Left lobe of liver (tissue), 2 donors: Measurements from ENCODE around the gene FSTL4. TPM values are rescaled to one million over a fixed set of nuclear protein-coding genes. Genes with fewer than 3 reads are reported as not detected.
A peak's percentile ranks its signal among the peaks of the same experiment; 100 is the strongest.

Source experiments
- ATAC-seq: fragments of 200-7000 bp; cut with Tn5 transposase; one replicate; pipeline ENCODE4 v1.9.1; 2020; ENCODE audit warnings: mild to moderate bottlenecking, moderate library complexity
- DNase-seq: peaks from one replicate; pipeline ENCODE4 v3.0.0-alpha.2; 2020; ENCODE audit warnings: low spot score
- total RNA-seq: library from RNA; stranded (reverse); gene quantifications from one replicate; pipeline ENCODE4 v1.2.1, GENCODE V29; 2021
- donor health status: DM: no; HTN: no; CAD: no; lungs with moderate emphysema.
- donor health status: DM: no; HTN: yes; CAD: no.

Gene FSTL4
- total RNA-seq, 1 donor from 2014 or later: not detected

DNA sequence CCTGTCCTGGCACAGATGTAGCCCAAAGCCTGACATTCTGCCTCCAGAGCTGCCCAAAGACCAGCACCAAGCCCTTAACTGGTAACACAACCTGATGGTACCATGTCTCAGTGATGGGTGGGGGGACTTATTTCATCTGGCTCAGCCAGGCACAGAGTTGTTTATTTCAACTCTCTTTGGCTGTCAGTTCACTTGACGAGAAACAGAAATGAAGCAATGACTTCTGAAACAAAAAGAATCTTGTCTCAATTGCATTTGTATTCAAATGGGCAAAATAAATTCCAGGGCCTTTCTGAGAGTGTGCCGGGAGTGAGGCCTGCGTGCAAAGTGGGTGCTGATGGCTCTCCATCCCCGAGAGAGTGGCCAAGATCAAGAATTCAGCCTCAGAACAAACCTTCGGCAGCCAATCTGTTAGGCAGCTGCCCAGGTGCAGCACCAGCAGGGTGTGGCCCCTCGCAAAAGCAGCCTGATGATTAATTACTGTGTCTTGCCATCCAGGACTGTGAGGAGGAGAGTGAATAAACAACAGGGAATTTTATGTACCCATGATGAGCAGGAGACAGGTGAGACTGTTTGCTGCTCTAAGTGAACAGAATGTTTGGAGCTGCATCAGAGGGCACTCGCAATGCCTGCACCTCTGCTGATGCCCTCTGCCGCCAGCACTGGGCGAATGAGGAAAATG, 322.5 kb downstream of the FSTL4 start:
- DNase-seq: no peak
- ATAC-seq: no peak

DNA sequence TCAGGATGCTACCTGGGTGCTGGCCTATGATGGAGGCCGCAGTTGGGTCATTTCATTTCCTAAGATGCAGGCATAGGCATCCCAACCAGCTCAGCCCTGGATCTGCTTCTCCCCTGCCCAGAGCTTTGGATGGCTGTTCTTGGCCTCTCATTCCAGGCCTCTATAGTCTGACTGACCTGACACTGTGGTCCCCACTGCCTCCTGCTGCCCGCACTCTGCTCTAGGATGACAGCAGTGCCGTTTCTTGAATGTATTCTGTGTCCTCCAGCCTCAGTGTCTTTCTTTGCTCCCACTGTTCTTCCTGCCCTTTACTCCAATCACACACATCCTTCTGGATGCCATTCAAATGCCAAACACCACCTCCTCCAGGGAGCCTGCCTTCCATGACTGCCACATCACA, 324.8 kb downstream of the FSTL4 start:
- ATAC-seq: peak; percentile 56
- DNase-seq: peak; percentile 52

GRCh38 chr5:133286483-133286882, 325.9 kb downstream of the FSTL4 start:
- ATAC-seq: no peak
- no peak for DNase-seq

GRCh38 chr5:133285583-133286021, 326.7 kb downstream of the FSTL4 start:
- ATAC-seq (peak; percentile 95), DNase-seq (peak; percentile 94)

DNA sequence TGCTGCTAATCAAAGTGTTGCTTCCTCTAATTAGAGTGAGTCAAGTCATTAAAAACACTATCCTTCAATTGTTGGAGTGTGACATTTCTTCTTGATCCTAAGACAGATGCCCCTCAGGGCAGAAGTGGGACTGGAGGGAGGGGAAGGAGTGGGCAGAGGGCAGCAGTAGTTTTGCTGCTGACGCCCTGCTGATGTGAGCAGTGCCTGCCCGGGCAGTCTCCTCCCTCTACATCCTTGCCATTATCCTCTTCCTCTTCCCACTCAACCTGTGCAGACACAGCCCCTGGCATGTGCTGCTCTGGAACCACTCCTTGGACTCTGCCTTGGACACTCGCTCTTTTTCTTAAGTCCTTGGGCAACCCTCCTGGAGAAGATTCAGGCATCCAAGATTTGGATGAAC, 328.0 kb downstream of the FSTL4 start:
- ATAC-seq: no peak
- no peak for DNase-seq

DNA sequence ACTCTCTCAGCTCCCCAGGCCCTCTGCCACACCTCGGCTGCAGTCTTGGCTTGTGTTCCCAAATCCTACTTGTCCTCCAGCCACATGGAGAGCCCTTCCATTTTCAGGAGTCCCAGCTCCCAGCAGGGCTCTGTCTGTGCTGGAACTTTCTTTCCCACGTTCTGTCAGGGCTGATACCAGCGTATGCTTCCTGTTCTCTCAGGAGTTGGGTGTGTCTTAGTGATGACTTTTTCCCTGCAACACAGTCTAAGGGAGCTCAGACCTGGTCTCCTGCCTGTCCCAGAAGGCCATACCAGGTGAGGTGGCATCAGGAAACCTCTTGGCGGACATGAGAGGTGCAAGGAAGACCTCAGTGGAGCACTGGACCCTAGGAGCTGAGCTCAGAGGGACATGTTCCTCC, 334.0 kb downstream of the FSTL4 start:
- no peak for ATAC-seq
- DNase-seq: no peak

DNA sequence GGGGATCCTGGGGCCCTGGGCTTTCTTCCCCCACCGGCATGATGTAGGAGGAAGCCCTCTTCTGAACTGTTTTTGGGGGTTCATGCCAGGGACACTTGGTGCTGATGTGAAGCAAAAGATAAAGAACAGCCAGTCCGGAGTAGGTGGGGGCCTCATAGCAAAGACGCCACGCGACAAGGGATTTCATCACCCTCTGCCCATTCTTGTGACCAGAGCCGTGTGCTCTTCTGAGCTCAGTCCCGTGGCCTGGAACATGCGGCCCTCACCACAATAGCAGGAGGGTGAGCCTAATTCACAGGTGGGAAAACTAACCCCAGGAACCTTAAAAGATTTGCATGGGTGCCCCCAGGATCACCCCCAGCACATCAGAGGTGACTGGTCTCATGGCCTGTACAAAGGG, 334.6 kb downstream of the FSTL4 start:
- DNase-seq: no peak
- ATAC-seq: no peak

- ATAC-seq: no peak
- DNase-seq: no peak
Measured at GRCh38 chr5:133276171-133276570, 336.2 kb downstream of the FSTL4 start.

- ATAC-seq (no peak), DNase-seq (no peak)
Measured at GRCh38 chr5:133275631-133276030, 336.7 kb downstream of the FSTL4 start.

- DNase-seq: no peak
Measured at GRCh38 chr5:133274597-133274935, 337.8 kb downstream of the FSTL4 start.

DNA sequence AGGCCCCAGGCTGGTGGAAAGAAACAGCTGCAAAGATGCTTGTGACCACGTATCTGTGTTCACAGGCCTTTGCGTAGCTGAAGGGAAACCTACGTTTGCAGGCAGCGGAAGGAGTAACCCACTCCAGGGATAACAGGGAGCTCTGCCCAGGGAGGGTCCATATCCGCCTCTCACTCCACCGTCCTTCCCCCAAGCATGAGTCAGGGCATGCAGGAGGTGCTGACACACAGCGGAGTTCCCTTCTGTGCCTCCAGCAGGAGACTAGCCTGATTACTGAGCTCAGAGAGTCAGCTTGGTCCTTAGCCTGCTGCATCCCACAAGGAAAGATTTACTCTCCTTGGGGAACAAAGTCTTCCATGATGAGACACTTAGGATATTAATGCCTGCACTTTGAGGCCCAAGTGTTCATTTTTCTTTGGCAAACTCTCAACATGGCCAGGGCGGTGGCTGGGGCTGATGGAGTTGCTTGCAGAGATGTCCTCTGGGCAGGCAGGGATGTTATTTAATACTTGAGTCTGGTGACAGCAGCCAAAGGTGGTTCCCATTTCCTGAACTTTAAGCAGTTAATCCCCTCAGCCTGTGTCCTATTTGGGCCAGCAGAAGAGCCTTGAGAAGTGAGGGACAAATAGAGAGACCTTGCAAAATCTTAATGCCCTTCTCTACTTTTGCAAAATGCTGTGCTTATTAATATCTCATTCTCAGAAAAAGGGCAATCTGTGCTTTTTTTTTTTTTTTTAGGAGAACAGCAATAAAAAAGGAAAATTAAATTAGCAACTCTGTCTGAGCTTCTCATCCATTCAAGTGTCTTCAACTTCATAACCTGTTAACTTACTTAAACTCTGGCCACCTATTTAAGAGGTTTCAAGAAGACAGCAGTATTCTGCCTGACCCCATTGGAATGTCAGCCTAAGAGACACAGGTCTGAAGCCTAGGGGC, 338.4 kb downstream of the FSTL4 start:
- ATAC-seq: no peak
- no peak for DNase-seq

More at GRCh38 chr5:133274597-133274935, 337.8 kb downstream of the FSTL4 start:
- ATAC-seq: no peak

GRCh38 chr5:133272345-133272744, 340.0 kb downstream of the FSTL4 start:
- no peak for ATAC-seq

GRCh38 chr5:133271606-133272005, 340.7 kb downstream of the FSTL4 start:
- no peak for DNase-seq
- no peak for ATAC-seq

More at GRCh38 chr5:133272345-133272744, 340.0 kb downstream of the FSTL4 start:
- no peak for DNase-seq

DNA sequence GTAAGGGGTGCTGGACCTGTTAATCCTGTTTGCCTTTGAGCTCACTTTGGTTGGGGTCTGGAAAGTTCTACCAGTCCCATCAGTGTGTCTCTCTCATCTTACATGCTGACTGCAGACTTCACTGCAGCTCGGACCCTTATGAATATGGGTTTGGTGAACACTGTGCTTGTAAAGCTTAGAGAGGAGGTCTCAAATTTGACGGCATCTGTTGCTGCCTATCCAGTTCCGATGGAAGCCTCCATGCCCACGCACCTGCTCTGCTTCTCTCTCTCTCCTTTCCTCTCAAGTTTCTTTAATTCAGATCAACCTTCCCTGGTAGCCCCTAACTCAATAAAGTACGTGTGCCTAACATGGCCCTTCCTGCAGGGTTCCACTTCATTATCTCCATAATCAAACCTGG, 342.6 kb downstream of the FSTL4 start:
- DNase-seq (no peak), ATAC-seq (no peak)

- ATAC-seq (peak; percentile 68), DNase-seq (no peak)
Measured at GRCh38 chr5:133267601-133268000, 344.7 kb downstream of the FSTL4 start.

GRCh38 chr5:133266966-133267365, 345.4 kb downstream of the FSTL4 start:
- DNase-seq (no peak), ATAC-seq (no peak)

DNA sequence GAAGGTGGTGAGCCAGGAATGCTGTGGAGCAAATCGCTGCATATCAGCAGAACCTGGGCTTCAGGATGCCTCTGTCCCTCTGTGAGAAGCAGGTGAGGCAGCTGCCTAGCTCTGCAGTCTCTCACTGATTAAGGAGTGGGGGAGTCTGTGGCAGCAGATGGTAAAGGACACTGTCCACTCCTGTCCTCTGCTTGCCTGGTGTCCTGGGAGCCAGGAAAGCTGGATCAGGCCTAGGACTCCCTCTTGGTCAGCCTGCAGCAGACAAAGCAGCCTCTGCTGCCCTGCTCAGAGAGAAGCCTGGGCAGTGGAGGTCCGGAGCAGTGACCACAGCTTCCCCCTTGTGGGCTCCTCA, 345.8 kb downstream of the FSTL4 start:
- ATAC-seq: no peak
- DNase-seq: no peak

DNA sequence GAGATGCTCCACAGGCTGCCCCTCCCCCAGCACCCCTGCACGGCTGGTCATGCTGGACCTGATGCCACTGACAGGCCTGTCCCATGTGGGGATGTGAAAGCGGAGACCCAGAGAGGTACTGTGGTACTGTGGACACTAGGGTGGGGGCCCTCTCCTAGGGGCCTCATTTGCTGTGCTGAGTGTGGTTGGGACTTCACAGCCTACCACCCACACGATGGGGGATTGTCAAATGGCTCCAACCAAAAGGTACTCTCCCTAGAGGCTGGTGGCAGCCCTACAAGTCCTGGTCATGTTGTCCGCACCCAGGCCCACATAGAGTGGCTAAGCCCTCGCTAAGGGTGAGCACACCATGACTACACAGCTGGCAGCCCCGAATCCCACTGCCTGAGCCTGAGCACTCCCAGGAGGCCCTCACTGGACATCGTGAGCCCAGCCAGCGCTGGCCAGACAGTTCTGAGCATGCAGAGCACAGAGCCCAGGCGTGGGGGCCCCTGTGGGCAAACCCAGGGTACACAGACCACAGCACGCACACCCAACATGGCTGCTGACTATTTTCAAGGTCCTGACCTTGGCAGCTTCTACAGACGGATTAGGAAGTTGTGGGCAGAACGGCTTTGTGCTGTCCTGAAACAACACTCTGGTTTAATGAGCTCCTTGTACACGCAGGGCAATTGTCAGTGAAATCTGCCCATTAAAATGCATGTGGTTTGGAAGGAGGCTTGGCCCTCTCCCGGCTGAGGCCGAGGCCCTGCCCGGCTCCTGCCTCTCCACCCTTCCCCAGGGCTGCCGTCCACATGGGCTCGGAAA, 346.4 kb downstream of the FSTL4 start:
- ATAC-seq: no peak

DNA sequence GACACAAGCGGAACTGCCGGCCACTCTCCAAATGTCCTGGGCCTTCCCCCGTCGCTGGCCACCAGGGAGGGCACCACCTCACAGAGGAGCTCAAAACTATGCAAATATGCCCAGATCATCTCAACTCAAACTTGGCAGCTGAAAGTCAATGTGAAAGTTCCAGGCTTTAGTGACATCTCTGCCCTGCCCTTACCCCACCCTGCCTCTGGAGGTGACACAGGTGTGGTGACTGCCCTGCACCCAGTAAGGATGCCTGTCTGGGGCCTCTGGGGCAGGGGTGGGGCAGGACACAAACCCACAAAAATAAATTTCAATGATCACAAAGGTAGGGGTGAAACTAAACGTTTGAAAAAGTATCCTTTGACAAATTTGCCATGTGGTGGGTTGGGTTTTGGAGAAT, 347.1 kb downstream of the FSTL4 start:
- DNase-seq (no peak), ATAC-seq (no peak)

More for the DNA sequence above, 346.4 kb downstream of the FSTL4 start:
- DNase-seq: no peak

DNA sequence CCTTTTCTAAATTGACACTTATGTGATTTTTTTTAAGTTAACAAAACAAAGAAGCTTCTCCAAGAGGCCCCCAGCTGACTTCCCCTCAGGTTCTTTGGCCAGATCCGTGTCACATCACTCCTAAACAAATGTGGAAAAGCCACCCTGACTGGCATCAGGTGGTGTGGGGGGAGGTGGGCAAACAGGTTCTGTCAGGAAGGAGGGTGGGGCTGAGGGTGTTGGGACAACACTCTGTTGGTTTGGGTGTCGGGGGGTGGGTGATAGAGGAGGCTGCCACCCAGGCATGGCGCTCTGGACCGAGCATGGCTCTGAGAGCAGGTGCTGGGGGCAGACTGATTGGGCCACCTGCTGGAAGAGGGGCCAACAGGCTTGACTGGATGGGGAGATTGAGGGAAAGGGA, 349.7 kb downstream of the FSTL4 start:
- ATAC-seq: no peak
- DNase-seq: no peak

- DNase-seq (no peak), ATAC-seq (no peak)
Measured at GRCh38 chr5:133261993-133262392, 350.3 kb downstream of the FSTL4 start.
